ENCODE data around the gene ST6GAL1.

Gene ST6GAL1

GRCh38 chr3:186925826-186926225 lies 4.5 kb upstream of the ST6GAL1 start:
- no peak for TF ChIP-seq TAF1 (IDR thresholded peaks at IDR 0.05; ENCODE audit: borderline replicate concordance, insufficient read depth, low read length)
- no peak for TF ChIP-seq REST (IDR thresholded peaks at IDR 0.05; ENCODE audit: insufficient read depth in 1 of 2, low read depth in 2 of 2, low read length in 2 of 2)
- no peak for TF ChIP-seq FOXP2 (optimal IDR thresholded peaks at IDR 0.05; ENCODE audit: borderline replicate concordance, extremely low read depth, extremely low read length, insufficient read depth)
- TF ChIP-seq SIN3A (IDR thresholded peaks at IDR 0.05; ENCODE audit: borderline replicate concordance, insufficient read depth, low read length), result no peak

GRCh38 chr3:186929186-186929585 lies 1.1 kb upstream of the ST6GAL1 start:
- TF ChIP-seq SIN3A (IDR thresholded peaks at IDR 0.05; ENCODE audit: borderline replicate concordance, insufficient read depth, low read length), result no peak
- no peak for TF ChIP-seq REST (IDR thresholded peaks at IDR 0.05; ENCODE audit: insufficient read depth in 1 of 2, low read depth in 2 of 2, low read length in 2 of 2)
- TF ChIP-seq POLR2AphosphoS5 (IDR thresholded peaks at IDR 0.05; ENCODE audit: low read depth, low read length), result no peak
- no peak for TF ChIP-seq TAF1 (IDR thresholded peaks at IDR 0.05; ENCODE audit: borderline replicate concordance, insufficient read depth, low read length)
- no peak for TF ChIP-seq FOXP2 (optimal IDR thresholded peaks at IDR 0.05; ENCODE audit: borderline replicate concordance, extremely low read depth, extremely low read length, insufficient read depth)

- TF ChIP-seq SIN3A (IDR thresholded peaks at IDR 0.05; ENCODE audit: borderline replicate concordance, insufficient read depth, low read length), result no peak
- no peak for TF ChIP-seq FOXP2 (optimal IDR thresholded peaks at IDR 0.05; ENCODE audit: borderline replicate concordance, extremely low read depth, extremely low read length, insufficient read depth)
- no peak for TF ChIP-seq POLR2AphosphoS5 (IDR thresholded peaks at IDR 0.05; ENCODE audit: low read depth, low read length)
- TF ChIP-seq REST (IDR thresholded peaks at IDR 0.05; ENCODE audit: insufficient read depth in 1 of 2, low read depth in 2 of 2, low read length in 2 of 2), result no peak
- no peak for TF ChIP-seq TAF1 (IDR thresholded peaks at IDR 0.05; ENCODE audit: borderline replicate concordance, insufficient read depth, low read length)
Observed at GRCh38 chr3:186929685-186930084, 641 bp upstream of the ST6GAL1 start.

GRCh38 chr3:186930641-186931531 lies 560 bp downstream of the ST6GAL1 start:
- no peak for TF ChIP-seq POLR2AphosphoS5 (IDR thresholded peaks at IDR 0.05; ENCODE audit: low read depth, low read length)
- no peak for TF ChIP-seq TAF1 (IDR thresholded peaks at IDR 0.05; ENCODE audit: borderline replicate concordance, insufficient read depth, low read length)
- TF ChIP-seq FOXP2 (optimal IDR thresholded peaks at IDR 0.05; ENCODE audit: borderline replicate concordance, extremely low read depth, extremely low read length, insufficient read depth), result no peak
- TF ChIP-seq SIN3A (IDR thresholded peaks at IDR 0.05; ENCODE audit: borderline replicate concordance, insufficient read depth, low read length), result no peak
- TF ChIP-seq REST (IDR thresholded peaks at IDR 0.05; ENCODE audit: insufficient read depth in 1 of 2, low read depth in 2 of 2, low read length in 2 of 2), result no peak

All from PFSK-1 (cell line).